A549 treated with CORT108297 at 1 μM for 4 hours (cell line): ENCODE measurements around the gene TTLL3. TPM values are rescaled to one million over a fixed set of nuclear protein-coding genes. Genes with fewer than 3 reads are reported as not detected.

ENCODE experiments used
- total RNA-seq: library from RNA; stranded (reverse); fragments of 200-300 nt; extraction: Qiagen RNA extraction; gene quantifications from 5 replicates; pipeline ENCODE4 v1.2.3, GENCODE V29; 2022

The TTLL3 gene, protein sequence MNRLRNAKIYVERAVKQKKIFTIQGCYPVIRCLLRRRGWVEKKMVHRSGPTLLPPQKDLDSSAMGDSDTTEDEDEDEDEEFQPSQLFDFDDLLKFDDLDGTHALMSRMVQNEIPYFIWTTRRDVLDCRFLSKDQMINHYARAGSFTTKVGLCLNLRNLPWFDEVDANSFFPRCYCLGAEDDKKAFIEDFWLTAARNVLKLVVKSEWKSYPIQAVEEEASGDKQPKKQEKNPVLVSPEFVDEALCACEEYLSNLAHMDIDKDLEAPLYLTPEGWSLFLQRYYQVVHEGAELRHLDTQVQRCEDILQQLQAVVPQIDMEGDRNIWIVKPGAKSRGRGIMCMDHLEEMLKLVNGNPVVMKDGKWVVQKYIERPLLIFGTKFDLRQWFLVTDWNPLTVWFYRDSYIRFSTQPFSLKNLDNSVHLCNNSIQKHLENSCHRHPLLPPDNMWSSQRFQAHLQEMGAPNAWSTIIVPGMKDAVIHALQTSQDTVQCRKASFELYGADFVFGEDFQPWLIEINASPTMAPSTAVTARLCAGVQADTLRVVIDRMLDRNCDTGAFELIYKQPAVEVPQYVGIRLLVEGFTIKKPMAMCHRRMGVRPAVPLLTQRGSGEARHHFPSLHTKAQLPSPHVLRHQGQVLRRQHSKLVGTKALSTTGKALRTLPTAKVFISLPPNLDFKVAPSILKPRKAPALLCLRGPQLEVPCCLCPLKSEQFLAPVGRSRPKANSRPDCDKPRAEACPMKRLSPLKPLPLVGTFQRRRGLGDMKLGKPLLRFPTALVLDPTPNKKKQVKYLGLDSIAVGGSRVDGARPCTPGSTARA
- total RNA-seq: 6.0 to 8.7 TPM (median 8.3 TPM) in 5 replicates

DNA sequence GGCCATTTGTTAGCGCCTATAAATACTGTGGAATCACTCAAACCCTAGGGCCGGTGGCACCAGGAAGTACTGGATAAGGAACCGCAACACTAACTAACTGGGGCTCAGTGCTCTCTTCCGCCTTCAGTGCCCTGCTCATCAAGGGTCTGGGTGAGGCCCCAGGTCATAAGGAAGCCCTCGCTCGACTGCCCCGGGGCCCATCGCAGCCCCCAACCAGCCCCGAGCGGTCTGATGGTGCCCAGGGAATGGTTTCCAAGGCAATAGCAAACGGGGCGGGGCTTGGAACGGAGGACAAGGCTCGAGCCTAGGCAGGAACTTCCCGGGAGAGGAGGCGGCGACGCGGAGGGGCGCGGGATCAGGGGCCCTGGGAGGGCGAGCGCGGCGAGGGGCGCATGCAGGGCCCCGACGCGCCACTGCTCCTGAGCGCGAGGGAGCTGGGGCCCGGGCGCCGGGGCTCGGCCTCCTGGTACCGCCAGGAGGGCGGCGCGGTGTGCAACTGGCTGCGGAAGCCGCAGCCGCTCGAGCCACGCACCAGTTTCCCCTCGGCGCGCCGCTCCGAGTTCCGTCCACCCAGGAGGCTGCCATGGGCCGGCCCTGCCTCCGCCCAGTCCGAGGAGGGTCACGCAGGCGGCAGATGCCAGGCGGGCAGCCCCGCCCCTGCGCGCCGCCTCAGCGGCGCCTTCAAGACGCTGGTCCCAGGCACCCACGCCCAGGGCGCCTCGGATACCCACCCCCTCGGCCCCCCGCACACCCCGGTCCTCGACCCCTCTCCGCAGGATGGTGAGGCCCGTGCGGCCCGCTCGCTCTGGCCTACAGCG lies at the start of gene TTLL3:
TSS of gene TTLL3 (plus strand) at position 648 of the 818 bp plus-strand sequence. CDS start 400 bp downstream, outside the sequence.

DNA sequence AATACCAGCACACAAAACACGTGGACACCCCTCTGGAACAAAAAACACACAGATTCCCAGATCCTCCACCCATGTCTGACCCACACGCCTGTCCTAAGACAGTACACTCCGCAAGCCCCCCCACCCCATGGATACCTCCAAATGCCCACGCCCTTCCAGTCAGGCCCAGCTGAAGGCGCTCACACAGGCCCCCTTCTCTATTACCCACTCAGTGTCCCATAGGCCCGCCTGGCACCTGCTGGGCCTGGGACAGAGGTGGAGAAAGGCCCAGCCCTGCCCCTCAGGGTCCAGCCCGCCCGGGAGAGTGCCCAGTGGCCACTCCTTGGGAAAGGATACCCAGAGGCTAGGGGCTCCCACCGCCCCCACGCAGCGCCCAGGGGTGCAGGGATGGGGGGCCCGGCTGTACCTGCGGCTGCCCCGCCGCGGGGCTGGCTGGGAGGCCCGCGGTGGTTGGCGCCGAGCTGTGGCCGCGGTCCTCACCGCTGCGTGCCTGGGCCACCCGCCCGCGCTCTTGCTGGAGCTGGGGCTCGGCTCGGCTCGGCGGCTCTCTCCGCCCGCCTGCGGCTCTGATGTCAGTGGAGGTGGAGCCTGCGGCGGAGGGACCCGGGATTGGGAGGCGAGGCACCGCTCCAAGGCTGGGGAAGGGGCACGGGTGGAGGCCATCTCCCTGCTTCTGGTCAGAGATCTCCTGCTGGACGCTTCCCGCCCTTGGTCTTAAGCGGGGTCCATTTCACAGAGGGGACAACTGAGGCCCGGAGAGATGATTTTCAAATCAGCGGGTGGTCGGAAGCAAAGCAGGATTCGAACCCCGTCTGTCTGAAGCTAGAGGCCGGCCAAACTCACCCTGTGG lies 40.4 kb upstream of the TTLL3 start, which contains the start of gene CAMK1:
TSS of gene CAMK1 (minus strand) at position 522 of the 850 bp plus-strand sequence. CDS start 2,198 bp downstream, outside the sequence.

DNA sequence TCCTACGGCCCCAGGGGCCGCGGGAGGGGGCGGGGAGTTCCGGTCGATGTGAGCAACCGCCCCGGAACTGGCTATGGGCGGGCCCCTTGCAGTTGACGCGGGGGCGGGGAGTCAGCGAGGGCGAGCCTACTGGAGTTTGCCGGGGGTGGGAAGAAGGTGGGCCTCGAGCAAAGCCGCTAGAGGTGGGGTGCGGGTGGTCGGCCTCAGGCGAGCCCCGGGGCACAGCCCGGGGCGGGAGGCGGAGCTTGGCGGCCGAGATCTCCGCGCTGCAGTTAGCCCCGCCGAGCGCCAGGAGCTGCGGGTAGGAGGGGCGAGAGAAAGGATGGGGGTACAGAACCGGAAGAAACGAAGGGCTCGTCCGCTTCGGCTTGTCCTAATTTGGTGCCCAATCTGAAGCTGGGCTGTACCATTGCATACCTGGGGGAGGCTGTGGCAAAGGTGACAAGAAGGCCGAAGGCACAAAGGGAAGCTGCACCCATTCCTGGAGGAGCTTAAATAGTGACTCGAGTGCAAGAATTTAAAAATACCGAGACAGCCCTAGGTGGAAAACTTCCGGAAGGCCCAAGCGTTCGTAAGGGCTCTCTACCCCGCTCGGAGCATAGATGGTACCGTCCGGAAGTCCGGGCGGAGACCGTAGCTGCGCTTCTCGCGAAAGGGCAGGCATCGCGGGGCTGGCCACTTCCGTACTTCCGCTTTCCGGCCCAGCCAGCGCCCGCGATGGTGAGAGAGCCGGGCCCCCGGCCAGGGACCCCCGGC lies 17.5 kb upstream of the TTLL3 start, which contains the start of the genes ARPC4 and TADA3:
TSS of gene ARPC4 (plus strand) at position 678 of the 756 bp plus-strand sequence. CDS start at position 718, 40 bp downstream.
TSS of gene TADA3 (minus strand) at position 69 of the 756 bp plus-strand sequence. CDS start 1,007 bp downstream, outside the sequence.

DNA sequence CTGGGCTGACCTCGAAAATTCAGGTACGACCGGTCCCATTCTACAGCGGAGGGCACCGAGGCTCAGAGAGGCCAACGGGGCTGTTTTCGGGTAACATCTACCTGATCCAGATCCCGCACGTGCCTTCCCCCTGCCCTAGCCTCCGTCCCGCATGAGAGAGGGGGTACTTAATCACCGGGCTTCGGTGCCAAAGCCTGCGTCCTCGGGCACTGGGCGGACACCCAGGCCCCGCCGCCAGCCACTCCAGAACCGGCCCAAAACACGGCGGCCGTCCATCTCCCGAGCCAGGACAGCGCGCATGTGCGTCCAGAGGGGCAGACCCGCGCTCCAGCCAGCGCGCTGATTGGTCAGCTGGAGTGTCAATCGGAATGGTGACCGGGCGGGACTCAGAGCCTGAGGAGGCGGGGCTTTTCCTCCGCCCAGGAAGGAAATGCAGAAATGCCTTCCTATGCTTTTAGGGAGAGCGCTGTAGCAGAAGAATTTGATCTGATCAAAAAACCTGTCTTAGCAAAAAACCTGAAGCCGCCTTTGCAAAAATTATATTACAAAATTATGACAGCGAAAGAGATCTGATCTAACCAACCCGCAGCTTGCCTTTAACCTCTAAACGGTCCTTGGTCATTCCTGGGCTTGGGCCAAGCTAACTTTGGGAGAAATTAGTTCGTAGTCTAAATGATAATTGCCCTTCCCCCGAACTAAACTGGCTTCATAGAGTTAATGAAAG lies 33.8 kb downstream of the TTLL3 start, which contains the start of gene RPUSD3:
TSS of gene RPUSD3 (minus strand) at position 294 of the 724 bp plus-strand sequence. CDS start at position 276, 18 bp downstream.

DNA sequence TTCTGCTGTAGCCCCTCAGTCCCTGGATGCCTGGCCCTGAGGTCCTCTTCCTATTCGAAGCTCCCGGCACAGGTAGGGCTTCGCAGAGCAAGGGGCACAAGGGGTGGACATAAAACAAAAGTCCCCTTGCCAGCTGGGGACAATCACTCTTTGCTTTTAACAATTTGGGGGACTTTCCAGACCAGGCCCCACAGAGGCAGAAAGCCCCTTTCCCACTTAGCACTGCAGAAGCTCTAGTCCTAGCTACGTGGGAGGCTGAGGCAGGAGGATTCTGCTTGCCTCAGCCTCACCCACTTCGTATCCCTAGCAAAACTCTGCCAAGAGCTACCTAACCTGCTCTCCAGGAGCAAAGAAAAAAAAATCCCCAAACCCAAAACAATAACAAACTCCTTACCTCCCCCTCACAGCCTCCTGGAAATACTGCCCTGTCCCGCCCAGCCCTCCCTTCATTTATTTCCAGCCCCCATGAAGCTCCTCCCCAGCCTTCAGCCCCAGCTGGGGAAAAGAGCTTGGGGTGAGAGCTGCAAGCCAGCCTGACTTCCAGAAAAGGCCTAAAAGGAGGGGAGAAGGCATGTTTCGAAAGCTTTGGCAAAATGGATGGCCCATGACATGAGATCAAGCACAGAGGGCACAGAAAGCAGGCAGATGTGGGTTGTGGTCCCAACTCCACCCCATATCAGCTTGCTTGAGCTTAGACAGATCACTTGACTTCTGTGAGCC lies 69.9 kb downstream of the TTLL3 start, which contains the start of gene CIDEC:
TSS of gene CIDEC (minus strand) at position 424 of the 720 bp plus-strand sequence. CDS start 1,767 bp downstream, outside the sequence.

Other genes with a start within 250 kb of the TTLL3 start
- gene MTMR14, start 160.8 kb upstream of the TTLL3 start, total RNA-seq: 27.7 to 30.5 TPM (median 29.9 TPM) in 5 replicates
- 0.09 to 0.24 TPM (median 0.14 TPM) in 5 replicates for gene CPNE9, start 106.4 kb upstream of the TTLL3 start, total RNA-seq
- gene BRPF1, start 78.5 kb upstream of the TTLL3 start, total RNA-seq: 15.5 to 20.8 TPM (median 18.6 TPM) in 5 replicates
- 15.7 to 20.8 TPM (median 18.4 TPM) in 5 replicates for gene OGG1, start 60.3 kb upstream of the TTLL3 start, total RNA-seq
- gene CAMK1, start 40.3 kb upstream of the TTLL3 start, total RNA-seq: 13.5 to 17.3 TPM (median 16.4 TPM) in 5 replicates
- 51.7 to 59.4 TPM (median 58.8 TPM) in 5 replicates for gene TADA3, start 17.8 kb upstream of the TTLL3 start, total RNA-seq
- gene ARPC4, start 17.2 kb upstream of the TTLL3 start, total RNA-seq: 141 to 238 TPM (median 145 TPM) in 5 replicates
- 38.9 to 54.0 TPM (median 49.6 TPM) in 5 replicates for gene RPUSD3, start 33.7 kb downstream of the TTLL3 start, total RNA-seq
- 7.1 to 13.3 TPM (median 10.2 TPM) in 5 replicates for gene CIDEC, start 70.0 kb downstream of the TTLL3 start, total RNA-seq
- 58.8 to 79.6 TPM (median 72.0 TPM) in 5 replicates for gene JAGN1, start 80.3 kb downstream of the TTLL3 start, total RNA-seq
- gene IL17RE, start 92.6 kb downstream of the TTLL3 start, total RNA-seq: 1.1 to 1.3 TPM (median 1.1 TPM) in 5 replicates
- gene IL17RC, start 106.8 kb downstream of the TTLL3 start, total RNA-seq: 15.9 to 18.8 TPM (median 17.4 TPM) in 5 replicates
- 8.8 to 12.9 TPM (median 12.2 TPM) in 5 replicates for gene CRELD1, start 123.6 kb downstream of the TTLL3 start, total RNA-seq
- 0.87 to 2.0 TPM (median 1.7 TPM) in 5 replicates for gene PRRT3, start 142.1 kb downstream of the TTLL3 start, total RNA-seq
- gene EMC3, start 176.6 kb downstream of the TTLL3 start, total RNA-seq: 118 to 137 TPM (median 119 TPM) in 5 replicates
- gene FANCD2, start 216.2 kb downstream of the TTLL3 start, total RNA-seq: 16.4 to 23.3 TPM (median 18.6 TPM) in 5 replicates